ENCODE data around the gene SOX6. TPM values are rescaled to one million over a fixed set of nuclear protein-coding genes. Genes with fewer than 3 reads are reported as not detected.

The SOX6 gene
- polyA plus RNA-seq, 1 experiment = 6.0 TPM

DNA sequence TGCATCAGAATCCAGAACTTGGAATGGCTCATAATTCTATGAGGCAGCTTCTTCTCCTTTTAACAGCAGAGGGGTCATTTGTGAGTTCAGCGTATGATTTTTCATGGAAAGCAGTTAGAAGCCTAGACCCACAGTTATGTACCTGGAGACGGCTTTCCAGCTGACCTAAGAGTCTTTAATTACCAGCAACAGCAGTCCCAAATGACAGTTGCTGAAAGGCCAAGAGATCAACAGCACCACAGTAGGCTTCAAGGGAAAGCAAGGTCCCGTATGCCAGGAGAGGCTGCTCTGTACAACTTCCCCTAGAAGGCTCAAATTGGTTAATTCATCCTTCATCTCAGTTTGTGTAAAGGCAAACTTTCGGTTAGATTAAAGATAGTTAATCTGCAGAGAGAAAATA, 363.0 kb downstream of the SOX6 start:
- ChIA-PET CTCF (no interaction called here), POLR2A (no interaction called here)
- no peak overlapping the region for H3K4me3 ChIP-seq (ENCODE audit: low read depth, low read length)

GRCh38 chr11:15991215-15991614, 365.1 kb downstream of the SOX6 start:
- TF ChIP-seq, protein P1, sequence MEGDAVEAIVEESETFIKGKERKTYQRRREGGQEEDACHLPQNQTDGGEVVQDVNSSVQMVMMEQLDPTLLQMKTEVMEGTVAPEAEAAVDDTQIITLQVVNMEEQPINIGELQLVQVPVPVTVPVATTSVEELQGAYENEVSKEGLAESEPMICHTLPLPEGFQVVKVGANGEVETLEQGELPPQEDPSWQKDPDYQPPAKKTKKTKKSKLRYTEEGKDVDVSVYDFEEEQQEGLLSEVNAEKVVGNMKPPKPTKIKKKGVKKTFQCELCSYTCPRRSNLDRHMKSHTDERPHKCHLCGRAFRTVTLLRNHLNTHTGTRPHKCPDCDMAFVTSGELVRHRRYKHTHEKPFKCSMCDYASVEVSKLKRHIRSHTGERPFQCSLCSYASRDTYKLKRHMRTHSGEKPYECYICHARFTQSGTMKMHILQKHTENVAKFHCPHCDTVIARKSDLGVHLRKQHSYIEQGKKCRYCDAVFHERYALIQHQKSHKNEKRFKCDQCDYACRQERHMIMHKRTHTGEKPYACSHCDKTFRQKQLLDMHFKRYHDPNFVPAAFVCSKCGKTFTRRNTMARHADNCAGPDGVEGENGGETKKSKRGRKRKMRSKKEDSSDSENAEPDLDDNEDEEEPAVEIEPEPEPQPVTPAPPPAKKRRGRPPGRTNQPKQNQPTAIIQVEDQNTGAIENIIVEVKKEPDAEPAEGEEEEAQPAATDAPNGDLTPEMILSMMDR (IDR thresholded peaks at IDR 0.05; ENCODE audit: low read depth, low read length) = no peak
- no peak for DNase-seq (ENCODE audit: low read depth, low spot score)
- Histone ChIP-seq H3K9me3 (ENCODE audit: control insufficient read depth, insufficient read depth, low read length) (no peaks in the 10 kb centered on the region), H3K27ac (ENCODE audit: low read depth, low read length) (no peak overlapping the region), H3K27me3 (ENCODE audit: control insufficient read depth, insufficient read depth, low read length) (no peaks in the 10 kb centered on the region), H3K4me3 (ENCODE audit: low read depth, low read length) (no peak overlapping the region)
- ChIA-PET POLR2A (no interaction called here), CTCF (interaction anchor here (1.3 kb wide), 1 partner anchor 341 kb away, joined by 4 read pairs; no protein-coding TSS in a partner anchor)

More for the DNA sequence above, 363.0 kb downstream of the SOX6 start:
- Histone ChIP-seq H3K9me3 (ENCODE audit: control insufficient read depth, insufficient read depth, low read length) (no peaks in the 10 kb centered on the region), H3K27me3 (ENCODE audit: control insufficient read depth, insufficient read depth, low read length) (no peaks in the 10 kb centered on the region), H3K27ac (ENCODE audit: low read depth, low read length) (no peak overlapping the region)
- no peak for DNase-seq (ENCODE audit: low read depth, low spot score)
- TF ChIP-seq, protein P1 (IDR thresholded peaks at IDR 0.05; ENCODE audit: low read depth, low read length) = no peak

DNA sequence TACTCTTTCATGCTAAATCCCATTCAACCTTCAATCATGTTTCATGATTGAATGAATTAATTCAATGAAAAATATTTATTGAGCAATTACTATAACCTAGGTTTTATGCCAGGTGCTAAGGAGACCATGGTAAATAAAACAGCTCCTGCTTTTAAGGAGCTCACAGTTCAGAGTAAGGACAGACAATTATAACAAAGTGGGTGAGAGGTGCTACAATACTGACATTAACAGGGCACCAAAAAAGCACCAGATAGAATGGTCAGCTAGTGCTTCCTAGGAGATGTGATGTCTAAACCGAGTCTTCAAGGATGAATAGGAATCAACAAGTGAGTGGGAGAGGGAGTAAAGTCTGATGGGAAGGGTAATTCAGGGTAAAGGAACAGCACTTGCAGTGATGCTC, 366.7 kb downstream of the SOX6 start:
- POLR2A ChIA-PET = no interaction called here
- TF ChIP-seq, protein P1 (IDR thresholded peaks at IDR 0.05; ENCODE audit: low read depth, low read length) = no peak
- no peaks in the 10 kb centered on the region for H3K27me3 ChIP-seq (ENCODE audit: control insufficient read depth, insufficient read depth, low read length)
- H3K27ac ChIP-seq (ENCODE audit: low read depth, low read length) = no peak overlapping the region
- DNase-seq (ENCODE audit: low read depth, low spot score) = no peak
- no peaks in the 10 kb centered on the region for H3K9me3 ChIP-seq (ENCODE audit: control insufficient read depth, insufficient read depth, low read length)
- H3K4me3 ChIP-seq (ENCODE audit: low read depth, low read length) = no peak overlapping the region
- CTCF ChIA-PET = interaction anchor here (0.8 to 1.2 kb wide), 2 partner anchors 617 to 623 kb away, joined by 3 read pairs; no protein-coding TSS in a partner anchor

GRCh38 chr11:15988693-15989231, 367.6 kb downstream of the SOX6 start:
- CTCF ChIA-PET = interaction anchor here (0.8 to 1.7 kb wide), 3 partner anchors 359 to 618 kb away, joined by 3 to 4 read pairs (median 4); no protein-coding TSS in a partner anchor
- TF ChIP-seq, protein P1 (IDR thresholded peaks at IDR 0.05; ENCODE audit: low read depth, low read length) = no peak
- no peak for DNase-seq (ENCODE audit: low read depth, low spot score)

DNA sequence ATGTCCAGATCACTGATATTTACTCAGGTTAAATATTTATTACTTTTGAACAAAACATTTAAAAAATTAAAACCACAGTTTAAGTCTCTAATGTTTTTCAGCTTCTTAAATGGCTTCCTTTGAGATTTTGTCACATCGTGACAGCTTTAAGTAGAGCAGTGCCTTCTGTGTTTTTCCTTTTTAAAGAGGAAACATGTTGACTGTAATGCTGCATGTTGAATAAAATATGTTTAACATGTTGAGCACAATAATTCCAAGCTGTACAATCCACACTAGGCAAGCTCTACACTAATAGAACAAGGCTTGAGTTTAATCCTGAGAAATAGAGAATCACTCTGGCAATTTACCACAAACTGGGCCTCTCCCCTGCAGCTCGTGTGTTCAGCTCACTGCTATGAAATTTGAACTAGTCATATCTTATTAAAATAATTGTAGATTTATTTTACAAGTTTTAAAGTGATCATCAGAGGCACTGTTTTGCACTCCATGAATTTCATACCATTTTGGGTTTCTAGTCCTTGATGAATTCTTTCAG, 368.3 kb downstream of the SOX6 start:
- TF ChIP-seq, protein P1 (IDR thresholded peaks at IDR 0.05; ENCODE audit: low read depth, low read length) = no peak
- CTCF ChIA-PET = interaction anchor here (0.7 to 1.8 kb wide), 6 partner anchors 9 to 618 kb away, joined by 3 to 5 read pairs (median 4); no protein-coding TSS in a partner anchor
- DNase-seq (ENCODE audit: low read depth, low spot score) = no peak

More at GRCh38 chr11:15988693-15989231, 367.6 kb downstream of the SOX6 start:
- no peaks in the 10 kb centered on the region for H3K27me3 ChIP-seq (ENCODE audit: control insufficient read depth, insufficient read depth, low read length)
- no peak overlapping the region for H3K27ac ChIP-seq (ENCODE audit: low read depth, low read length)
- H3K9me3 ChIP-seq (ENCODE audit: control insufficient read depth, insufficient read depth, low read length) = no peaks in the 10 kb centered on the region
- no peak overlapping the region for H3K4me3 ChIP-seq (ENCODE audit: low read depth, low read length)
- POLR2A ChIA-PET = no interaction called here

More for the DNA sequence above, 368.3 kb downstream of the SOX6 start:
- POLR2A ChIA-PET = no interaction called here
- Histone ChIP-seq H3K4me3 (ENCODE audit: low read depth, low read length) (no peak overlapping the region), H3K27ac (ENCODE audit: low read depth, low read length) (no peak overlapping the region), H3K9me3 (ENCODE audit: control insufficient read depth, insufficient read depth, low read length) (no peaks in the 10 kb centered on the region), H3K27me3 (ENCODE audit: control insufficient read depth, insufficient read depth, low read length) (no peaks in the 10 kb centered on the region)

Data from AG04450 (cell line).